ENCODE data around the gene POLR1G. TPM values are rescaled to one million over a fixed set of nuclear protein-coding genes. Genes with fewer than 3 reads are reported as not detected.
A peak's percentile ranks its signal among the peaks of the same experiment; 100 is the strongest.
"Not testable (repeated sequence)": the region's sequence is repeated elsewhere in the genome, so short reads cannot be mapped to it uniquely, and the experiment has no call there.

The POLR1G gene
- total RNA-seq, 1 experiment from 2014 or later = 13.4 TPM

GRCh38 chr19:45421947-45422498 is 15.6 kb downstream of the POLR1G start:
- no peak for DNase-seq (ENCODE audit: low read depth)

DNA sequence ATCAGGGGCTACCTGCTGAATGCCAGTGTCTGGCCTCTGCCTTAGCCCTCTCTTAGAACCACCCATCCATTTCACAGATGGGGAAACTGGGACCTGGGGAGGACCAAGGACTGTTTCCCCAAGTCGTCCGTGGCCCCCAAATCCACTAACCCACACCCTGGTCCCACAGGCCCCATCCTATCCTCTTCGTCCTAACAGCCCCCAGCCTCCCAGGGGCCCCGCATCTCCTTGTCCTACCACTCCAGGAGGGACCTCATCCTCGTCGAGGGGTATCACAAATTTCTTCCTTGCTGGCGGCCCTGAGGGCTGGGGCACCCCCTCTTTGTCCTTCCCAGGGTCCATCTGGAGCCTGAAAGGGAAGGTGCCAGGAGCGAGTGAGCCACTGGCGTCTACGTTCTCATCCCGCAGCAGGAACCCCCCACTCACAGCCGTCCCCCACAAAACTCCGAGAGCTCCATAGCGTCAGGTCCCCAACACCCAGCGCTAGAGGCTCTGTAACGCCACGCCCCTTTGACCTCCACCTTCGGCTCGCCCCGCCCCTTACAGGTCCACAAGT is 16.7 kb downstream of the POLR1G start:
- no peak for DNase-seq (ENCODE audit: low read depth)

- DNase-seq (ENCODE audit: low read depth) = peak; percentile 96
These were observed 17.2 kb downstream of the POLR1G start, which contains the start of gene ERCC1 for GRCh38 chr19:45423589-45424190. Gene ERCC1 (minus strand): TSS chr19:45423917. CDS start chr19:45423374, 543 bp downstream.

DNA sequence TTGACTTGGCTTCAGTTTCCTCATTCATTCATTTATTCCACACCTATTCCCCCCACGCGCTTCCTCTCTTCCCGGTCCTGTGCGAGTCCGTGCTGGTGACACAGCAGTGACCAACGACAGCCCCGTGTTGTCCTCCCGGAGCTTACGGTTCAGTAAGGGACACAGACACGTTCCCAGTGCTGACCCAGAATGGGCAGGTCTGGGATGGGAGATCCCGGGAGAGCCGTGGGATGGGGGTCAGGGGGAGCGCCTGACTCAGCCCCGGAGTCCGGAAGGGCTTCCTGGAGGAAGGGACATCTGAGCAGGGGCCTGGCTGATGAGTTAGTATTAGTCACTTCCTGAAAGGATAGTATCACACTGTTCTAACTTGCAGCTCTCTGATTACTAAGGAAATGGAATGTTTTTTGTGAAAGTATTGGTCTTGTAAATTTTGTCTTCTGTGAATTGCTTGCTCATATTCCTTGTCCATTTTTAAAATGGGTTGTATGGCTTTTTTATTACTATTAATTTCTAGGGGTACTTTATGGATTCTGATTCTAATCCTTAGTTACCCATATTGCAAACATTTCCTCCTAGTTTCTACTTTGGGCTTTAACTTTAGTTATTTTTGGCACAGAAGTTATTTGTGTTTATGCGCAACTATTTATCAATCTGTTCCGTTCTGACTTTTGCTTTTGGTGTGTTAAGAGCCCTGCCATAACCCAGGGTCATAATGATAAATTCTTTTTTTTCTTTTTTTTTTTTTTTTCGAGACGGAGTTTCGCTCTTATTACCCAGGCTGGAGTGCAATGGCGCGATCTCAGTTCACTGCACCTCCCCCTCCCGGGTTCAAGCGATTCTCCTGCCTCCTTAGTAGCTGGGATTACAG is 18.0 kb downstream of the POLR1G start:
- peak; percentile 96 for DNase-seq (ENCODE audit: low read depth)

DNA sequence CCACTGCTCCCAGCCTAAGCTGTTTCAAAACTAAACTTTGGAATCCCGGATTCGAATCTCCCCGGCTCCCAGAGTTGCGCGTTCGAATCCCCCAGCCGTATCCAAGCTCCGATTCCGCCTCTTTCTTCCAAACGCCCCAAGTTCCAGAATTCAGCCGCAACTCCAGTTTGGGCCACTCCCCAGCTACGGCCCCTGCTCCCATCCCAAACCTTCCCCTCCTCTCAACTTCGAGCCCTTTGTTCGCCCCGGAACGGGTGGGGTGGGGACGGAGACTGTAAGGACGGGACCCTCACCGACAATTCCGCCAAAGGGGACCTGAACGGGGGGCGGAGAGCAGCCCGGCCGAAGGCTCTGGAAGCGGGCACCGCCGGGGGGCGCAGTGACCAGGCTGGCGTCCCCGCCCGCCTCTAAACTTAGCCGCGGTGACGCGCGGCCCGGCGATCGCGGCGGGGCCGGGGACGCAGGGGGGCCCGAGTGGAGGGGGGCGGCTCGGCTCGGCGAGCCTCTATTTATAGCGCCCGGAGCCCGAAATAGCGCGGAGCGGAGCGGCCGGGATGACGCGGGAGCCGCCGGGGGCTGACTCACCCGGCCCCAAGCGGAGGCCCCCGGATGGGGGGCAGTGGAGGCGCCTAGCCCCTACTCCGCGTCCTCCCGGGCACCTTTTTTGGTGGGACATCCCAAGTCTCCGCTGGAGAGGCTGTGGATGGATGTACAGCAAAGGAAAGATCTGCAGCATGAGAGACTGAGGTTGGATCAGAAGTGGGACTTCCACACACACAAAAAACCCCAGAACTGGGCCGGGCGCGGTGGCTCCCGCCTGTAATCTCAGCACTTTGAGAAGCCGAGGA is 22.2 kb downstream of the POLR1G start:
- peak; percentile 53 for DNase-seq (ENCODE audit: low read depth)

DNA sequence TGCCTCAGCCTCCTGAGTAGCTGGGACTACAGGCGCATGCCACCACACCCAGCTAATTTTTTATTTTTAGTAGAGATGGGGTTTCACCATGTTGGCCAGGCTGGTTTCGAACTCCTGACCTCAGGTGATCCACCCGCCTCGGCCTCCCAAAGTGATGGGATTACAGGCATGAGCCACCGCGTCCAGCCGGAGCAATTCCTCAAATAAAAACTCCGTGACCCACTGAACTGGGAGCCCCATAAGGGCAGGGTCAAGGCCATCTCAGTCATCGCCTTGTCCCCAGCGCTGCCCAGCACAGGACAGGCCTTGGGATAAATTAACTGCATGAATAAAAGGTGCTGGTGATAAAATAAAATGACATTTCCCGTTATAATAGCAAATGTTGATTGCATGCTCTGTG is 23.5 kb downstream of the POLR1G start:
- DNase-seq (ENCODE audit: low read depth) = not testable (repeated sequence)

- DNase-seq (ENCODE audit: low read depth) = not testable (repeated sequence)
These were observed 24.6 kb downstream of the POLR1G start for GRCh38 chr19:45431008-45431407.

DNA sequence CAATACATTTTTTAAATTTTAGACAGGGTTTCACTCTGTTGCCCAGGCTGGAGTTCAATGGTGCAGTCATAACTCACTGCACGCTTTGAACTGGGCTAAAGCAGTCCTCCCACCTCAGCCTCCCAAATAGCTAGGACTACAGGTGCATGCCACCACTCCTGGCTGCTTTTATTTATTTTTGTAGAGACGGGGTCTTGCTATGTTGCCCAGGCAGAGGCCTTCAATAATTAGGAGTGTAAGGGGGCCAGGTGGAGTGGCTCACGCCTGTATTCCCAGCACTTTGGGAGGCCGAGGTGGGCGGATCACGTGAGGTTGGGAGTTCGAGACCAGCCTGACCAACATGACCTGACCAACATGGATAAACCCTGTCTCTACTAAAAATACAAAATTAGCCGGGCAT is 26.1 kb downstream of the POLR1G start:
- not testable (repeated sequence) for DNase-seq (ENCODE audit: low read depth)

- no peak for DNase-seq (ENCODE audit: low read depth)
These were observed 30.9 kb downstream of the POLR1G start for GRCh38 chr19:45437328-45437727.

- DNase-seq (ENCODE audit: low read depth) = no peak
These were observed 32.7 kb downstream of the POLR1G start for GRCh38 chr19:45439190-45439568.

- peak; percentile 81 for DNase-seq (ENCODE audit: low read depth)
These were observed 33.3 kb downstream of the POLR1G start for GRCh38 chr19:45439569-45440258.

DNA sequence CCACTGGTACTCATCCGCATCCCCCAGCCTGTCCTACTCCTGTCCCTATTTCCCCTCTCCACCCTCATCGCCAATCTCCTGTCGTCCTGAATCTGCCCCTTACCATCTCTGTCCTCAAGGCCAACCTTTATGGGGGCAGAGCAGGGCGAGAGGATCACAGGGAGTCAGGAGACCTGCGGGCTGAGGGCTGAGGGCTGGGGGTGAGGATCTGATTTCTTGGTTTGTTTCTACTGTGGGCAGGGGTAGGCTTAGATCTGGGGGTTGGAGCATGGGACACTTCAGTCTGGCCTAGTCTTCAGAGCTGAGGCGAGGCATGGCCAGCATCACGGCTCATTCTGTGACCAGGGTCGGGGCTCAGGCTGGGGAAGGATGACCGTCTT is 33.8 kb downstream of the POLR1G start:
- no peak for DNase-seq (ENCODE audit: low read depth)

GRCh38 chr19:45440873-45441654 is 34.6 kb downstream of the POLR1G start:
- peak; percentile 69 for DNase-seq (ENCODE audit: low read depth)

DNA sequence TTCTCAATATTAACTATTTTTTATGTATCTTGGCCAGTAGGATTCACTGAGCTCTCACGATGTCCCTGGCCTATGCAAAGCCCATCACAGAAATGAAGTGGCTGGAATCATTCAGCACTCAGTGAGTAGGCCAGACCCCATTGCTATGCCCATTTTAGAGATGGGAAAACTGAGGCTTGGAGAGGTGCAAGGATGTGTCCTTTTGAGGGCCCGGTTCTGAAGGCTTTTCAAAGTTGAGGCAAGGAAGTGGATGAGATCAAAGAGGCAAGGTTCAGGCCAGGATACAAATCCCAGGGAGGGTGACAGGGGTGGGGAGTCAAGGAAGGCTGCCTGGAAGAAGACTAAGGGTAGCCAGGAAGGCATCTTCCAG is 35.9 kb downstream of the POLR1G start:
- DNase-seq (ENCODE audit: low read depth) = no peak

GRCh38 chr19:45442778-45443461 is 36.5 kb downstream of the POLR1G start:
- DNase-seq (ENCODE audit: low read depth) = peak; percentile 79

DNA sequence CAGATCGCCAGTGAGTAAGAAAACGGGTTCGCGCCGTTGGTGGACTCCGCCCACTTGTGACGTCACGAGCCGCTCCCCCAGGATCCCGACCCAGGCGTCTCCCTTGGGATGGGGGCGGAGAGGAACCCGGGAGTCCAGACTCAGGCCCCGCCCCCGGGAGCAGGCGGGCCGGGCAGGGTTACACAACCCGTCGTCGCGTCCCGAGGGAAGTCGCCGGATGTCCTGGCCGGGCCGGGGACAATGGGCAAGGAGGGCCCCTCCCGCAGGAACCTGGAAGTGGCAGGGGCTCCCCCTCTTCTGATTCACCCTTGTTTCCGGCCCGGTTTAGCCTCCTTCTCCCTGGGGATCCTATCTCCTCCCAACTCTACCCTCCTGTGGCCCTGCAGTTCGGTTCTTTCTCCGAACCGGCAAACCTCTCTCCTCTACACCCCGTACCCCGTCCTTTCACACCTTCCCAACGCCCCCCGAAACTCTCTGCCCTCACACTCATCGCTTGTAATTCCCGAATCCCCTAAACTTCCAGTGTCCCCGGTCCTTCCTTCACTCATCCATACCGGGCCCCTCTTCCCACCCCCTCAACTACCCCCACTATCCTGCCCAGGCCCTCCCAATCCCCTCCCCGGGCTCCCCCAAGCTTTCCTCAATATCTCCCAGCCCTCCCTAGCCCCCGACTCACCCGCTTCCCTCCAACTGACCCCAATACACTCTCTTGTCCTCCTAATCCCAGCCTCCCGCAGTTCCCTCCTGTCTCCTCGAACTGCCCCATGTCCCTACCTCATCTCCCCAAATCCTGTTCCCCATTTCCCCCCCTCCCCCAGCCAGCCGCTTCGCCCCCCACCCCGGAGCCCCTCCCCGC is 37.2 kb downstream of the POLR1G start:
- peak; percentile 99 for DNase-seq (ENCODE audit: low read depth)

DNA sequence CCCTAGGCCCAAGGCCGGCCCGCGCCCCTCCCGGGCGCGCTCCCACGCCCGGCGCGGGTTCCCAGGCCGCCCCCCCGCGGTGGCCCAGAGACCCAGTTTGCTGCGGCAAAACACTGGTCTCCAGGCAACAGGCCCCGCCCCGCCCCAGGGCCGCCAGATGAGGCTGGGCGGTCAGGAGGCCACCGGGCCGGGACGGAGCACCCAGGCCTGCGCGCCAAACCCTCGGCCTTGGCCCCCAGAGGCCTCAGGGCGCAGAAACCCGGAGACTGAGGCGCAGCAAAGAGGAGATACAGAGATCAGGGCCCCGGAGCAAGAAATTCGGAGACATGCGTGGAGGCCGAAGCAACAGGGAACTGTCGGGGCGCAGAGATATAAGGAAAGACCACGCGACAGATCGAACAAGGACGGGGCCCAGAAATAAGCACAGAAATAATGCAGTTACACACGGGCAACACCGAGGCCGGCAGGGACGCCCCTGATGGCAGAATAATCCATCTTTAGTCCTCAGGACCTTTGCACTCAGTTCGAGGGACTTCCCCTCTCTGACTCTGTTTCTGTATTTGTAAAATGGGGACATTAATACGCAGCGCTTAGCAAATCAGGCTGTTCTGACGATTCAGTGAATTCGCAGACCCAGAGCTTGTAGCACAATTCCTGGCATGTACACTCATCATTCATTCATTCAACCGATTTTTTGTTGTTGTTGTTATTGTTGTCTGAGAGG is 38.0 kb downstream of the POLR1G start:
- DNase-seq (ENCODE audit: low read depth) = peak; percentile 92

GRCh38 chr19:45445139-45445538 is 38.7 kb downstream of the POLR1G start:
- DNase-seq (ENCODE audit: low read depth) = no peak
